ENCODE measurements around the gene CNTNAP2.

DNA sequence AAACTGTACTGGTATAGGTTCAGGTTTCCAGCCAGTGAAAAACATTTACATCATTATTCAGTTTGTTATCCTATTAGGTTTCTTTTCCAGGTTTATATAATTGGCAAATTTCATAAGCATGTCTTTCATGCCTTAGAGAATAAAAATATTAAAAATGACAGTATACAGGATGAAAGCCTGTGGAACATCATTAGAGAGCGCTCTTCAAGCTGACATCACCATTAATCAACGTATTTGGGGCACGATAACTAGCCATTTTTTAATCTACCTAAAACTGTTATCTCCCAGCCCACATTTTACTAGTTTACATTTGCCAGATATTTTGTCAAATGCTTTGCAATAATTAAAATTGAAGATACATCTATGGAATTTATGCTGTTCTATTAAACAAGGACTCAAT is 714.1 kb downstream of the CNTNAP2 start:
- no peak for TF ChIP-seq CTCF (IDR thresholded peaks at IDR 0.05)
- TF ChIP-seq POLR2A (IDR thresholded peaks at IDR 0.05): no peak

Data from testis (tissue), 2 donors.